RWPE1 (cell line): ENCODE results near the gene VRTN.

Experiments
- CTCF ChIA-PET: fragments of 350-600 bp; sonication (Branson Sonifier 250); formaldehyde crosslinking; extraction: SDS; loops from one replicate; lab custom pipeline; 2021; lab: Yijun Ruan, JAX
- POLR2A ChIA-PET: fragments of 400-600 bp; formaldehyde crosslinking; extraction: SDS; loops from one replicate; lab custom pipeline; 2020; ENCODE audit warnings: antibody characterized with exemption; ENCODE audit not compliant: low non-redundant PET; lab: Yijun Ruan, JAX
- DNase-seq: peaks from one replicate; pipeline ENCODE4 v3.0.0; 2012; ENCODE audit warnings: low spot score
- H3K27ac ChIP-seq: fragments of 450-650 bp; 2 replicates; pipeline ENCODE4 v1.5.1; 2017
- TF ChIP-seq, protein P1 (sequence below): fragments of 450-650 bp; conservative IDR thresholded peaks from 2 replicates; pipeline ENCODE4 v1.5.1; 2017; ENCODE audit warnings: low read depth, mild to moderate bottlenecking

Gene VRTN

GRCh38 chr14:74391479-74391878 is 43.2 kb downstream of the VRTN start:
- no peak overlapping the region for H3K27ac ChIP-seq
- POLR2A ChIA-PET = no interaction called here
- CTCF ChIA-PET = interaction anchor here (0.6 kb wide), 1 partner anchor 97 kb away, joined by 3 read pairs; no protein-coding TSS in a partner anchor
- DNase-seq = no peak
- TF ChIP-seq, protein P1, sequence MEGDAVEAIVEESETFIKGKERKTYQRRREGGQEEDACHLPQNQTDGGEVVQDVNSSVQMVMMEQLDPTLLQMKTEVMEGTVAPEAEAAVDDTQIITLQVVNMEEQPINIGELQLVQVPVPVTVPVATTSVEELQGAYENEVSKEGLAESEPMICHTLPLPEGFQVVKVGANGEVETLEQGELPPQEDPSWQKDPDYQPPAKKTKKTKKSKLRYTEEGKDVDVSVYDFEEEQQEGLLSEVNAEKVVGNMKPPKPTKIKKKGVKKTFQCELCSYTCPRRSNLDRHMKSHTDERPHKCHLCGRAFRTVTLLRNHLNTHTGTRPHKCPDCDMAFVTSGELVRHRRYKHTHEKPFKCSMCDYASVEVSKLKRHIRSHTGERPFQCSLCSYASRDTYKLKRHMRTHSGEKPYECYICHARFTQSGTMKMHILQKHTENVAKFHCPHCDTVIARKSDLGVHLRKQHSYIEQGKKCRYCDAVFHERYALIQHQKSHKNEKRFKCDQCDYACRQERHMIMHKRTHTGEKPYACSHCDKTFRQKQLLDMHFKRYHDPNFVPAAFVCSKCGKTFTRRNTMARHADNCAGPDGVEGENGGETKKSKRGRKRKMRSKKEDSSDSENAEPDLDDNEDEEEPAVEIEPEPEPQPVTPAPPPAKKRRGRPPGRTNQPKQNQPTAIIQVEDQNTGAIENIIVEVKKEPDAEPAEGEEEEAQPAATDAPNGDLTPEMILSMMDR = no peak

GRCh38 chr14:74392616-74393570 is 44.6 kb downstream of the VRTN start:
- POLR2A ChIA-PET = no interaction called here
- DNase-seq = no peak
- no peak overlapping the region for H3K27ac ChIP-seq
- TF ChIP-seq, protein P1 = no peak
- CTCF ChIA-PET = interaction anchor here (0.5 to 0.7 kb wide), 3 partner anchors 18 to 69 kb away, joined by 3 to 5 read pairs (median 3); no protein-coding TSS in a partner anchor

DNA sequence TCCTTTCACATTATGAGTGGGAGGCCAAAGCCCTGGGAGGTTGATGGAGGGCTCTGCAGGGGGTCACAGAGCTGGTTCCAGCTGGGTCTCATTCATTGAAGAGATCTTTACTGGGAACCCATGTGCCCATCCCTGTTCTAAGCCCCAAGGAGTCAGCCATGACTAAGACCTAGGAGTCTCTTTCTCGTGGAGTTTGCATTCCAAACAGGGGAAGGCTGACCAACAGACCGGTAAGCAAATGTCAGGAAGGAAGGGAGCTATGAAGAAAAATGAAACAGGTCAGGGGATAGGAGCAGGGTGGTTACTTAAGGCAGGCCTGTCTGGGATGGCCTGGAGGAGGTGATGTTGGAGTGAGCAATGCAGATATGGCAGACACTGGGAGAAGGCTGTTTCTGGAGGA is 46.3 kb downstream of the VRTN start:
- H3K27ac ChIP-seq = no peak overlapping the region
- ChIA-PET POLR2A (no interaction called here), CTCF (interaction anchor here (0.7 kb wide), 1 partner anchor 8 kb away, joined by 4 read pairs; no protein-coding TSS in a partner anchor)
- no peak for DNase-seq
- TF ChIP-seq, protein P1 = no peak

GRCh38 chr14:74395094-74395493 is 46.8 kb downstream of the VRTN start:
- H3K27ac ChIP-seq = no peak overlapping the region
- no peak for DNase-seq
- CTCF ChIA-PET = interaction anchor here (0.6 kb wide), 1 partner anchor 284 kb away, joined by 7 read pairs; no protein-coding TSS in a partner anchor
- TF ChIP-seq, protein P1 = no peak
- POLR2A ChIA-PET = no interaction called here

DNA sequence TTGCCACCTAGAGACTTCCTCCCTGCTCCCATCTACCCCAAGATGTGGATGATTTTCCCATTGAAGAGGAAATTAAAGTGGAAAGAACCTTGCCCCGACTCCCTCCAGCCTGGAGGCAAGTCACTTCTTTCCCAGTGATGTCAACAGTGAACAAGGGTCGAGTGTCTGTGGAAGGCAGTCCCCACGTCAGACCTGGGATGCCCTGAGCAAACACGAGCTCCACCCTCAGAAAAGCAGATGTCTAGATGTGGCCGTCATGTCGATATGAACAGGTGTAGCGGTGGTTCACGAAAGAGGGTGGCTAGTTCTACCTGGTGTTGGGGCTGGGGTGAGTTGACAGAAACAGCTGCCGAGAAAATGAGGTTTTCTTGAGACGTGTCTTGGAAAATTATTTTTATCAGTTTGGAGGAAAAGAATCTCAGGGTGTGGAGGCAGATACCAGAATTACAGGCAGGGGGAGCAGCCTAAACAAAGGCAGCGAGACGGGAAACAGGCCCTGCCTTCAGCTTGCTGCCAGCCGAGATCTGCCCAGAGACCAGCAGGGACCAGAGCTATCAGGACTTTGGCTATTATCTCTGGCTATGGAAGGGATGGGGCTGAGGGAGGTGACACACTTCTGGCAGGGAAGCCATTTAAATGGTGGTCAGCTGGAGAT is 51.9 kb downstream of the VRTN start:
- no peak for DNase-seq
- H3K27ac ChIP-seq = no peak overlapping the region
- ChIA-PET POLR2A (no interaction called here), CTCF (interaction anchor here (0.7 kb wide), 2 partner anchors 364 to 400 kb away, joined by 3 to 6 read pairs; no protein-coding TSS in a partner anchor)
- TF ChIP-seq, protein P1 = no peak

GRCh38 chr14:74400919-74401503 is 52.7 kb downstream of the VRTN start:
- TF ChIP-seq, protein P1 = no peak
- CTCF ChIA-PET = no interaction called here
- H3K27ac ChIP-seq = no peak overlapping the region
- DNase-seq = no peak
- POLR2A ChIA-PET = no interaction called here
